A549 (cell line): Measurements from ENCODE around the gene GPR183.

Source experiments
- ELK1 ChIP-seq: fragments of 150-350 bp; IDR thresholded peaks from 2 replicates; pipeline ENCODE4 v1.6.1; 2014; ENCODE audit warnings: low read depth, mild to moderate bottlenecking, low read length
- POLR2A ChIP-seq: IDR thresholded peaks from 2 replicates; pipeline ENCODE4 v1.6.1; 2012; ENCODE audit warnings: mild to moderate bottlenecking, low read length

DNA sequence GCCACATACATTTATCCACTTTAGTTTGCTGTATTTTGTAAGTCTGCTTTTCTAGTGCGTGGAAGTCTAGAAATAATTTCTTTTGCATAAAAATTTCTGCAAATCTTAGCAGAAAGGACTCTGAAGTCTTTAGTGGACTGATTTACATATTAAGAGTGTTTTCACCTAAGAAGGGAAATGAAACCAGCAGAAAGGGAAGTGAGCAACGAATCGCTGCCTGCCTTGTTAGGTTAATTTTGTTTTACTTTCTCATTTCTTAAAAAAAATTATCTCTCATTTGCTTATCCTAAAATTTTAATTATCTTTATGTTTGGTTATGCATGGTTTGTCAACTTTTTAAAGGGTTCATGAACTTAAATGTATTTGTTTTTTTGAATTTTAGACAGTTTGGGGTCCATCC, 48.3 kb downstream of the GPR183 start:
- no peak for TF ChIP-seq ELK1
- TF ChIP-seq POLR2A = no peak
